ENCODE measurements around the gene EPS15.

Gene EPS15

GRCh38 chr1:51443555-51443954 is 75.5 kb downstream of the EPS15 start:
- TF ChIP-seq CTCF (IDR thresholded peaks at IDR 0.05; ENCODE audit: low read length), result no peak
- TF ChIP-seq EZH2 (IDR thresholded peaks at IDR 0.05; ENCODE audit: borderline replicate concordance, low read length), result no peak
- Histone ChIP-seq H3K9me2 (ENCODE audit: low read depth, low read length) (no peaks in the 10 kb centered on the region), H3F3A (ENCODE audit: insufficient read depth, low read length) (no peaks in the 10 kb centered on the region), H2AFZ (ENCODE audit: low read length) (no peak overlapping the region), H3K4me1 (ENCODE audit: insufficient read depth, low read length, severe bottlenecking) (peaks cover 8% of the 10 kb centered on the region), H3K4me3 (ENCODE audit: low read depth, low read length, poor library complexity, severe bottlenecking) (no peak overlapping the region), H3K4me2 (ENCODE audit: low read length) (no peak overlapping the region), H4K20me1 (ENCODE audit: insufficient read depth, low read length) (no peaks in the 10 kb centered on the region), H3K27ac (ENCODE audit: low read depth, low read length, poor library complexity, severe bottlenecking) (no peak overlapping the region), H3K79me2 (ENCODE audit: insufficient read depth, low read length) (no peaks in the 10 kb centered on the region; the same call in 1 of the 2 replicates), H3K36me3 (ENCODE audit: insufficient read depth, low read length) (peaks cover 72% of the 10 kb centered on the region; the same call in 1 of the 2 replicates), H3K9me3 (ENCODE audit: low read length) (no peaks in the 10 kb centered on the region), H3K9ac (ENCODE audit: low read length) (no peak overlapping the region), H3K27me3 (ENCODE audit: insufficient read depth, low read length) (no peaks in the 10 kb centered on the region)

GRCh38 chr1:51442616-51443015 is 76.5 kb downstream of the EPS15 start:
- Histone ChIP-seq H3K4me1 (ENCODE audit: insufficient read depth, low read length, severe bottlenecking) (peaks cover 8% of the 10 kb centered on the region), H3K27me3 (ENCODE audit: insufficient read depth, low read length) (no peaks in the 10 kb centered on the region), H3F3A (ENCODE audit: insufficient read depth, low read length) (no peaks in the 10 kb centered on the region), H3K9ac (ENCODE audit: low read length) (no peak overlapping the region), H3K36me3 (ENCODE audit: insufficient read depth, low read length) (peaks cover 75% of the 10 kb centered on the region; the same call in 1 of the 2 replicates), H3K4me3 (ENCODE audit: low read depth, low read length, poor library complexity, severe bottlenecking) (no peak overlapping the region), H3K4me2 (ENCODE audit: low read length) (no peak overlapping the region), H3K27ac (ENCODE audit: low read depth, low read length, poor library complexity, severe bottlenecking) (no peak overlapping the region), H2AFZ (ENCODE audit: low read length) (no peak overlapping the region), H3K79me2 (ENCODE audit: insufficient read depth, low read length) (no peaks in the 10 kb centered on the region; the same call in 1 of the 2 replicates), H4K20me1 (ENCODE audit: insufficient read depth, low read length) (no peaks in the 10 kb centered on the region), H3K9me3 (ENCODE audit: low read length) (no peaks in the 10 kb centered on the region), H3K9me2 (ENCODE audit: low read depth, low read length) (no peaks in the 10 kb centered on the region)
- no peak for TF ChIP-seq CTCF (IDR thresholded peaks at IDR 0.05; ENCODE audit: low read length)
- TF ChIP-seq EZH2 (IDR thresholded peaks at IDR 0.05; ENCODE audit: borderline replicate concordance, low read length), result no peak

- Histone ChIP-seq H3K79me2 (ENCODE audit: insufficient read depth, low read length) (no peaks in the 10 kb centered on the region; the same call in 1 of the 2 replicates), H2AFZ (ENCODE audit: low read length) (no peak overlapping the region), H3K4me1 (ENCODE audit: insufficient read depth, low read length, severe bottlenecking) (peaks cover 8% of the 10 kb centered on the region), H3K36me3 (ENCODE audit: insufficient read depth, low read length) (peaks cover 71% of the 10 kb centered on the region; the same call in 1 of the 2 replicates), H3K27me3 (ENCODE audit: insufficient read depth, low read length) (no peaks in the 10 kb centered on the region), H3K4me3 (ENCODE audit: low read depth, low read length, poor library complexity, severe bottlenecking) (no peak overlapping the region), H3K9me2 (ENCODE audit: low read depth, low read length) (no peaks in the 10 kb centered on the region), H3K9me3 (ENCODE audit: low read length) (no peaks in the 10 kb centered on the region), H3K27ac (ENCODE audit: low read depth, low read length, poor library complexity, severe bottlenecking) (no peak overlapping the region), H3K9ac (ENCODE audit: low read length) (no peak overlapping the region), H3F3A (ENCODE audit: insufficient read depth, low read length) (no peaks in the 10 kb centered on the region), H4K20me1 (ENCODE audit: insufficient read depth, low read length) (no peaks in the 10 kb centered on the region), H3K4me2 (ENCODE audit: low read length) (no peak overlapping the region)
- TF ChIP-seq CTCF (IDR thresholded peaks at IDR 0.05; ENCODE audit: low read length), result no peak
- no peak for TF ChIP-seq EZH2 (IDR thresholded peaks at IDR 0.05; ENCODE audit: borderline replicate concordance, low read length)
Observed at GRCh38 chr1:51442198-51442597, 76.9 kb downstream of the EPS15 start.
